Stimulated activated CD8-positive, alpha-beta memory T cell treated with anti-CD3 and anti-CD28 coated beads, Interleukin-12 subunit alpha, Interleukin-12 subunit beta, amount 100 ng/mL, for 1 hour (primary cell): ENCODE measurements around the gene PJA2.
"Not testable (repeated sequence)": the region's sequence is repeated elsewhere in the genome, so short reads cannot be mapped to it uniquely, and the experiment has no call there.

Experiments used
- DNase-seq: peaks from one replicate; pipeline ENCODE4 v3.0.0-alpha.2; 2020; ENCODE audit warnings: low read depth

The PJA2 gene

DNA sequence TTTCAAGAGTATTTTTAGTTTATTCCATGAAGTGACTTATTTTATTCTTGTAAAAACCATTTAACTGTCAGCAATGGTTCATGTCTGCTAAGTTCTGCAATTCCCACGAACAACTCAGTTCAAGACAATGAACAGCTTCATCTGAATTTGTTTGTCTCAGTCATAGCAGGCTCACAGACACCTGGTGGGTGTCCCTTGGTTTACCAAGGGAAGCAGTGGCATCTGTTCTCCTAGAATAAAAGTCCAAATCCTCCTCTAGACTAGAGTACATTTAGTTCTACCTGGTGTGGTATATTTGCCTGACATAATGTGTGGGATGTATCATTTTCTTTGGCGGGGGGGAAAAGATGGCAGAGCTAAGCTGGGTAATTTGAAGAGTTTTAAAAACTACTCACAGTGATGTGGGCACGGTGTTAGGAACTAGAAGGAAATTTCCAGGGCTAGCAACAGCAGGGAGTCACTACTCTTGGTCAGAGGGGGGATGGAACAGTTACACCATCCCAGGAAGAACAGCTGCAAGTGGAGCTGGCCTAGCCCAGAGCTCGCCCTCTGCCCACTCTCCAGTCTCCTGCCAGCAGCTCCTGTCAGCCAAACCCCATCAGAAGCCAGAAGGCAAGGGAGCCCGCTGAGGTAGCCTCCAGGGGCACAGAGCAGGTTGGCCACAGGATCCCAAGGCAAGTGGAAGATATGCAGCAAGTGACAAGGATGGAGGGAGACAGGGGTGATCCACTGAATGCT is 100.3 kb downstream of the PJA2 start:
- DNase-seq = no peak

DNA sequence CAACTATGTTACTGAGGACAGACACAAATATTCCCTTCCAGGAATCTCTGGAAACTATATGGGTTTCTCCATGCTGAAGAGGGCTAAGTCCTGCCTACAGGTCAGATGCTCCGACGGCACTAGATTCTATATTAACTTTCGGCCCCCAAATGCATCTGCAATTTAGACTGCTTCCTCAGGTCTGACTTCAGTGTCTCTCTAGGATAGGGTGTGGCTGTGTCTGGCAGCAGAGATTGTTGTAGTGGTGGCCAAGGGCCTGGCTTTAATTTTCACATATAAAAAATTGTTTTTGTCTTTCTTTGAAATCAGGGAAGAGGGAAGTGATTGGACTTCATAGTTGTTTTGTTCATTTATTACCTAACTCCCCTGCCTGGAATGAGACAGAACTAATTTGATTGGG is 101.8 kb downstream of the PJA2 start:
- no peak for DNase-seq

DNA sequence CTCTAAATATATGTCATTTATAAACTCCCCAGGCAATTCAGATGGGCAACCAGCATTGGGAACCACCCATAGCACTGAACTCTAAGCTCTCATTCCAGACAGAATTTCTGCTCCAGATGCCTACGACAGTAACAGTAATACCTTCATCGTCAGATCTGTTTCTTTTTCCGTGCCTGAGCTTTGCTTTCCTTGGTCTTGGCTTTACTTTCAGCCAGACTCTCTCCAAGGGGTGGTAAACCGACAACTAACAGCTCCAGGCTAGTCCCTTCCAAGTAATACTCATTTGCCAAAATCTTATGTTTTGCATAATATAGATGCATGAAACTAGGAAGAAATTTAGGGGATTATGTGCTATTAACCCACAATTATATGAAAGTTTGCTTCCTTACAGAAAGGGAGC is 102.3 kb downstream of the PJA2 start:
- no peak for DNase-seq

DNA sequence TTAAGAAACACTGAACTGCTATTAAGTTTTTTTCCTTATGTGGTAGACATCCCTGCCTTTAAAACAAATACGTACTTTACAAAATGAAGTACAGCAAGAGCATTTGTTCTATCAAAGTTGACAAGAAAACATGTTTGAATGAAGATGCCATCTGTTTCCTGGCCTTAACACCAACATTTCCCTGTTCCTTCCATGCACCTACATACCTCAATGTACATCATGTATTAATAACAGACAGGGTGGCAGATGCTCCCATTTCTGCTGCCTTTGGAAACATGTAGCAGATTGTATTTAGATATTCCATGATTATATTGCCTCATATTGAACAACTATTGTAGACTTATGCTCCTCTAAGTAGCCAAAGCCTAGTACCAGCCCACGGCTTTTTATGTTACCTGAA is 104.4 kb downstream of the PJA2 start:
- DNase-seq = no peak

DNA sequence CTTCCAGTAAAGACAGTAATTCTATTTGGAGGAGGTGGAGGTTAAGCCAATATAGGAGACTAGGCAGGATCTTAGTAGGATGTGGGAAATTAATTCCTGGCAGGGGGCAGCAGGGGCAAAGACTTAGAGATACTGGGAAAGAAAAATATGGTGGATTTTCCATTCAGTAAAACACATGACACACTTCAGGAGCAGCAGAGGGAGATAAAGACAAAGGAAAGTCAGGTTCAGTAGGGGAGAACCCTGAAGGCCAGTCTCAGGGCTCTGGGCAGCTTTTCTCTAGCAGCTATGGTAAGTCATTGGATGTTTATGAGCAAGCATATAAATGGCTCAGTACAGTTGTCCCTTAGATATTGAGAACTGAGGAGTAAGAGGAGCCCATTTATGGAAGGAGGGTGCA is 105.5 kb downstream of the PJA2 start:
- DNase-seq = no peak

DNA sequence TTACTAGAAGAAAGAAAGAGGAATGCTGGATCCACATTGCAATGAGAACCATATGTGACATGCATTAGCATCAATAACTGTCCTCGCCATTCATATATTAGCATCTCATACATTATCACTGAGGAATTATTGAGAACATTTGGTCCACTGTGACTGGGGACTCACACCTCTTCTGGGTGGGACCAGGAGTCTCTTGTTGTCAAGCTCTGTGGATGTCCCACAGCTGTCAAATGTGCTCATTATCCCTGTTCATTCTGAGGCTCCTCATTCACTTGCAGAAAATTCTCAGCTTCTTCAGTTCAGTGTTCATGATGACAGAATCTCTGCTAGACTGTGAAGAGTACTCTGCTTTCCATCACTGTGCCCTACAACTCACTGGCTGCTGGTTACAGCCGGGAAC is 109.4 kb downstream of the PJA2 start:
- DNase-seq = no peak

DNA sequence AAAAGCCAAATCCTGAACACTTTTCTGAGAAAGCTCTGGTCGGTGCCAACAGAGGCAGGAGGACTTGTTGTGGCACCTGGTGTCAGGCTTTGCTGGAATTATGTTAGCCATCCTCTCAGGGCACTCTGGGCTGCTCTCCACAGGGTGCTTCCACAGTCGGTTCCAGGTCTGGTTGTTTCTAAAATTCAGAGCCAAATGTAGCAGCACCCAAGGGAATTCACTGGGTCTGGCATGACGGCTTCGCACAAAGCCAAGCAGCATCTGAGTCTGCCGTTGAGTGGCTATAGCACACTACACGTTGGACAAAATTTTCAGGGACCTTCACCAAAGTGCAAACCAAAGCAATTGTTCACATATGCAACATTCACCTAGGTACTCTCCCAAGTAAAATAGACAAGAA is 110.2 kb downstream of the PJA2 start:
- DNase-seq = no peak

DNA sequence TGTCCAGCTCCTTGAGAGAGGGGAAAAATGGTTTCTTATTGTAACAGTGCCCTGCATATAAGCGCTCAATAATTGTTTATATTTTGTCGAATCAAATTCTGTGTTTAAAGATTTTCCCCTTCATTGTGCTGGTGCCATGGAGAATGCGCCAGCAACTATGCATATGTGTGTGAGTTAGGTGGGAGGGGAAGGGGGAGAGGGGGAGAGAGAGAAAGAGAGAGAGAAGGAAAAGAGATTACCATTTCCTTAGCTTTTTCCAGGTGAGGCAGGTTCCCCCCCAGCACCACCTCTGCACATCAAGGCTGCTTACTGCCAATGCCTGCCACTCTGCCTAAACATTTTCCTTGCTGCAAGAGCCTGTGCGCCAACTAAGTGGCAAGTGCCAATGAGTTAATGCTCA is 111.0 kb downstream of the PJA2 start:
- no peak for DNase-seq

DNA sequence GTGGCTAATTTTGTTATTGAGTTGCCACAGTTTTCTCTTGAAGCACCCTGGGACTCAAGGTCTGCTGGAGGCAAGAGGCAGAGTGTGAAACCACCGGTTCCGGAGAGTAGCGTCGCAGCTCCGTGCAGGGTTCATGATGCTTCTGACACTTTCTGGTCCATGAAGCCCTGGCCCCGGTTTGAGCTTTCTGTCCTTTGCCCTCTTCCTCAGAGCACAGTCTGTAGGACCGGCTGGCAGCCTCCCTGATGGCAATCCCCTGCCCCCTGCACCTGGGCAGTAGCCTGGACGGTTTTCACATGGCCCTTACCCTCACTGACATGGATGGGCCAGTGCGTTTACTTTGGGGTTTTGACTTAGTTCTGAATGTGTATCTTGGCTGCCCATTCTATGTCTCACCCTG is 111.9 kb downstream of the PJA2 start:
- DNase-seq = no peak

DNA sequence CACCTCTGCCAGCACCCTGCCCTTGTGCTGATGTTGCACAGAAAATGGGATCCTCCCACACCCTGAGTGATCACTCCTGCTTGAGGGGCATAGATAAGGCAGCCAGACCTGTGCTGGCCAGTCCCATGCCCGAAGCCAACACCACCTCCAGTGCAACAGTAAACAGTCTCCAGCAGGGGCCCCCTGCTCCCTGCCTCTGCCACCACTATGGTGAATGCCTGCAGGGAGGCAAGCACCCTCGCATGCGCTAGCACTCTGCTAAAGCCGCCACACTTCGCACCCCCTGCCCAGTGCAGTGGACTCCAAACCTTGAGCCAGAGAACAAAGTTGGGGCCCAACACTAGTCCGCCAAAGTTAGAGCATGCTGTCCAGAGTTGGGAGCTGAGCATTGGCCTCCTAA is 118.7 kb downstream of the PJA2 start:
- DNase-seq = no peak

DNA sequence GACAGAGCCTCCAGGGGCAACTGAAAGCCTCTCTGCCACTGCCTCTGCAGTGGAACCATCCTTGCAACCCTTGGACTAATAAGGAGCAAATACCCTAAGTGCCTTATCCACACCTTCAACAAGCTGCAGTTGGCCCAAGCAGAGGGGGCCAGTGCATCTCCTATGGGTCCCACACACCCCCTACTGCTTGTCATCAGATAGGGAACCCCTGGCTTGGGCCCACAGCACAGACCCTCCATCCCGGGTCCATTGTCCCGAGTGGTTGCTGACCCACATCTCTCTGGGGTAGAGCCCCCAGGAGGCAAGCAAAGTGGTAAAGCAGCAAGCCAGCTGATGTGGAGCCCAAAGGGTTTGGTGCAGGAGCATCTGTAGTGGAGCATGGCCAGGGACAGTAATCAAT is 119.5 kb downstream of the PJA2 start:
- DNase-seq = no peak

DNA sequence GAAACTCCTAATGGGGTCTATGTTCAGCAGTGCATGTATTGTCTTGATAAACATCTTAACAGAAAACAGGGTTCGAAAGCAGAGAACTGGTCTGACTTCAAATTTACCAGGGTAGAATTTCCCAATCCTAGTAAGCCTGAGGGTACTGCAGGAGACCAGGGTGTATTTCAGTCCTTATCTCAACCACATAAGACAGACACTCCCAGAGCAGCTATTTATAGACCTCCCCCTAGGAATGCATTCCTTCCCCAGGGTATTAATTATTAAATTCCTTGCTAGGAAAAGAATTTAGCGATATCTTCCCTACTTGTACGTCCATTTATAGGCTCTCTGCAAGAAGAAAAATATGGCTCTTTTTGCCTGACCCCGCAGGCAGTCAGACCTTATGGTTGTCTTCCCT is 123.1 kb downstream of the PJA2 start:
- not testable (repeated sequence) for DNase-seq
